ENCODE results near the gene MEF2B.
"Not testable (repeated sequence)": the region's sequence is repeated elsewhere in the genome, so short reads cannot be mapped to it uniquely, and the experiment has no call there.

MEF2B gene

DNA sequence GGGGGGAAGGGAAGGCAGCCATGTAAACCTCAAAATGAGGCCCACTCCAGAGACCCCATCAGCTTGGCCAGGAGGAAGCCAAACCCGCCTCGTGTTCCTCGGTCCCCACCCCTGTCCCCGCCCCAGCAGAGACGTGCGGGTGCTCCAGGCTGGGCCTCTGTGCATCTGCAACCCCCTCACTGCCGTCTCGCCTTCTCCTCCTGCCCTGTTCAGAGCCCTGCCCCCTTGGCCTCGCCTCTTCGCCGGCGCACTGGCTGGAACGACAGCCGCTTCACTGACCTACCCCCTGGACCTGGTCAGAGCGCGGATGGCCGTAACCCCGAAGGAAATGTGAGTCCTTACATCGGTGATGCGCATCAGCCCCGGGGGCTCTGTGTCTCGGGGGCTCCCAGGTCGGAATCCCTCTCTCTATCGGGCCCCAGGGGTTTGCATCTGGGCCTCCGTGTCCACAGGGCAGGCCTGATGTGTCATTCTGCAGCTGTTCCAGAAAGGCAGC is 64.0 kb downstream of the MEF2B start:
- Histone ChIP-seq H4K20me1 (ENCODE audit: insufficient read depth, low read length) (peaks cover 3% of the 10 kb centered on the region; the same call in 1 of the 2 replicates), H3K36me3 (ENCODE audit: insufficient read depth, low read length) (peaks cover 9% of the 10 kb centered on the region; the same call in 1 of the 2 replicates), H3K27me3 (ENCODE audit: insufficient read depth, low read length, poor library complexity) (no peaks in the 10 kb centered on the region), H2AFZ (ENCODE audit: low read depth, low read length) (no peak overlapping the region), H3K9me3 (ENCODE audit: insufficient read depth, low read length, severe bottlenecking) (no peaks in the 10 kb centered on the region), H3K4me3 (ENCODE audit: low read depth in 1 of 2, low read length in 2 of 2) (no peak overlapping the region), H3K9ac (ENCODE audit: low read depth, low read length) (no peak overlapping the region), H3K4me1 (ENCODE audit: insufficient read depth, low read length) (no peaks in the 10 kb centered on the region), H3K4me2 (ENCODE audit: insufficient read depth, low read length) (no peak overlapping the region), H3K27ac (ENCODE audit: low read length) (no peak overlapping the region), H3K79me2 (ENCODE audit: insufficient read depth, low read length) (no peaks in the 10 kb centered on the region)
- ATAC-seq (ENCODE audit: insufficient read depth, low read depth) (no peak), DNase-seq (no peak)
- TF ChIP-seq, protein P1, sequence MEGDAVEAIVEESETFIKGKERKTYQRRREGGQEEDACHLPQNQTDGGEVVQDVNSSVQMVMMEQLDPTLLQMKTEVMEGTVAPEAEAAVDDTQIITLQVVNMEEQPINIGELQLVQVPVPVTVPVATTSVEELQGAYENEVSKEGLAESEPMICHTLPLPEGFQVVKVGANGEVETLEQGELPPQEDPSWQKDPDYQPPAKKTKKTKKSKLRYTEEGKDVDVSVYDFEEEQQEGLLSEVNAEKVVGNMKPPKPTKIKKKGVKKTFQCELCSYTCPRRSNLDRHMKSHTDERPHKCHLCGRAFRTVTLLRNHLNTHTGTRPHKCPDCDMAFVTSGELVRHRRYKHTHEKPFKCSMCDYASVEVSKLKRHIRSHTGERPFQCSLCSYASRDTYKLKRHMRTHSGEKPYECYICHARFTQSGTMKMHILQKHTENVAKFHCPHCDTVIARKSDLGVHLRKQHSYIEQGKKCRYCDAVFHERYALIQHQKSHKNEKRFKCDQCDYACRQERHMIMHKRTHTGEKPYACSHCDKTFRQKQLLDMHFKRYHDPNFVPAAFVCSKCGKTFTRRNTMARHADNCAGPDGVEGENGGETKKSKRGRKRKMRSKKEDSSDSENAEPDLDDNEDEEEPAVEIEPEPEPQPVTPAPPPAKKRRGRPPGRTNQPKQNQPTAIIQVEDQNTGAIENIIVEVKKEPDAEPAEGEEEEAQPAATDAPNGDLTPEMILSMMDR (IDR thresholded peaks at IDR 0.05; ENCODE audit: borderline replicate concordance, extremely low read depth, low read length, poor library complexity, severe bottlenecking): no peak
- no peak for TF ChIP-seq EZH2 (IDR thresholded peaks at IDR 0.05; ENCODE audit: borderline replicate concordance, low read depth, low read length, severe bottlenecking)

DNA sequence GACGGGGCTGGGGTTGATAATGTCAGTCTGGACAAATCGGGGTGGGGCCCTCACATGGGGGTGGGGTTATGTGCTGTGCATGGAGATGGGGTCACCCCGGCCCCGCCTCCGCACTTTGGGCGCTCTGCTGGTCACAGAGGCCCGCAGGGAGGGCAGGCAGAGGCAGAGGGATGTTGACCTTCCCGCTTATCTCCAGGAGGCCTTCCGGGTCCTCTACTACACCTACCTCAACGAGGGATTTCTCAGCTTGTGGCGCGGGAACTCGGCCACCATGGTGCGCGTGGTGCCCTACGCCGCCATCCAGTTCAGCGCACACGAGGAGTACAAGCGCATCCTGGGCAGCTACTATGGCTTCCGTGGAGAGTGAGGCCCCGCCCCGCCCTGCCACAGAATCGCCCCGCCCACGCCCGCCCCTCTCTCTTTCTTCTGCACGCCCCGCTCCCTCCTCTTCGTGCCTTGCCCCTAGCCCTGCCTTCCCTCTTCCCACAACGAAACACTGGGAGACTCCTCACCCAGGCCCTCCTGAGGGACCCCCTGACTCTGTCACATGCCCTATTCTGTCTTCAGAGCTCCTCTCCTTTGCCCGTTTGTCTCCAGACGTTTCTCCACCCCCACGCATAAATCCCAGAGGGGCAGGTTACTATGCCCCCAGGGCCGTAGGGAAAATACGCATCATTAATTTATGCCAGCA is 64.6 kb downstream of the MEF2B start:
- H4K20me1 ChIP-seq (ENCODE audit: insufficient read depth, low read length): peaks cover 3% of the 10 kb centered on the region; the same call in 1 of the 2 replicates
- H2AFZ ChIP-seq (ENCODE audit: low read depth, low read length): no peak overlapping the region
- H3K4me2 ChIP-seq (ENCODE audit: insufficient read depth, low read length): no peak overlapping the region
- H3K36me3 ChIP-seq (ENCODE audit: insufficient read depth, low read length): peaks cover 11% of the 10 kb centered on the region; the same call in 1 of the 2 replicates
- DNase-seq: no peak
- no peak overlapping the region for H3K4me3 ChIP-seq (ENCODE audit: low read depth in 1 of 2, low read length in 2 of 2)
- no peaks in the 10 kb centered on the region for H3K4me1 ChIP-seq (ENCODE audit: insufficient read depth, low read length)
- TF ChIP-seq, protein P1 (IDR thresholded peaks at IDR 0.05; ENCODE audit: borderline replicate concordance, extremely low read depth, low read length, poor library complexity, severe bottlenecking): no peak
- no peak for TF ChIP-seq EZH2 (IDR thresholded peaks at IDR 0.05; ENCODE audit: borderline replicate concordance, low read depth, low read length, severe bottlenecking)
- H3K79me2 ChIP-seq (ENCODE audit: insufficient read depth, low read length): no peaks in the 10 kb centered on the region
- no peaks in the 10 kb centered on the region for H3K9me3 ChIP-seq (ENCODE audit: insufficient read depth, low read length, severe bottlenecking)
- H3K27me3 ChIP-seq (ENCODE audit: insufficient read depth, low read length, poor library complexity): no peaks in the 10 kb centered on the region
- H3K9ac ChIP-seq (ENCODE audit: low read depth, low read length): no peak overlapping the region
- ATAC-seq (ENCODE audit: insufficient read depth, low read depth): no peak
- H3K27ac ChIP-seq (ENCODE audit: low read length): no peak overlapping the region

DNA sequence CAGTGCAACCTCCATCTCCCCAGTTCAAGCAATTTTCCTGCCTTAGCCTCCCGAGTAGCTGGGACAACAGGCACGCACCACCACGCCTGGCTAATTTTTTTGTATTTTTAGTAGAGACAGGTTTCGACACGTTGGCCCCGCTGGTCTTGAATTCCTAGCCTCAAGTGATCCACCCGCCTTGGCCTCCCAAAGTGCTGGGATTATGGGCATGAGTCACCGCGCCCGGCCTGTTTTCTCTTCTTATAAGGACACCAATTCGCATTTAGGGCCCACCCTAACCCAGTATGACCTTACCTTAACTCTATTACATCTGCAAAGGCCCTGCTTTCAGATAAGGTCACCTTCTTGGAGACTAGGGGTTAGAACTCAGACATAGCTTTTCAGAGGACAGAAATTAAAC is 66.9 kb downstream of the MEF2B start:
- Histone ChIP-seq H3K4me3 (ENCODE audit: low read depth in 1 of 2, low read length in 2 of 2) (no peak overlapping the region), H3K4me2 (ENCODE audit: insufficient read depth, low read length) (no peak overlapping the region), H3K4me1 (ENCODE audit: insufficient read depth, low read length) (no peaks in the 10 kb centered on the region), H2AFZ (ENCODE audit: low read depth, low read length) (no peak overlapping the region), H3K27me3 (ENCODE audit: insufficient read depth, low read length, poor library complexity) (no peaks in the 10 kb centered on the region), H3K79me2 (ENCODE audit: insufficient read depth, low read length) (no peaks in the 10 kb centered on the region), H3K36me3 (ENCODE audit: insufficient read depth, low read length) (peaks cover 11% of the 10 kb centered on the region; the same call in 1 of the 2 replicates), H3K9me3 (ENCODE audit: insufficient read depth, low read length, severe bottlenecking) (no peaks in the 10 kb centered on the region), H3K27ac (ENCODE audit: low read length) (no peak overlapping the region), H3K9ac (ENCODE audit: low read depth, low read length) (no peak overlapping the region), H4K20me1 (ENCODE audit: insufficient read depth, low read length) (peaks cover 3% of the 10 kb centered on the region; the same call in 1 of the 2 replicates)
- ATAC-seq (ENCODE audit: insufficient read depth, low read depth) (no peak), DNase-seq (no peak)
- TF ChIP-seq EZH2 (IDR thresholded peaks at IDR 0.05; ENCODE audit: borderline replicate concordance, low read depth, low read length, severe bottlenecking): no peak
- TF ChIP-seq, protein P1 (IDR thresholded peaks at IDR 0.05; ENCODE audit: borderline replicate concordance, extremely low read depth, low read length, poor library complexity, severe bottlenecking): no peak

DNA sequence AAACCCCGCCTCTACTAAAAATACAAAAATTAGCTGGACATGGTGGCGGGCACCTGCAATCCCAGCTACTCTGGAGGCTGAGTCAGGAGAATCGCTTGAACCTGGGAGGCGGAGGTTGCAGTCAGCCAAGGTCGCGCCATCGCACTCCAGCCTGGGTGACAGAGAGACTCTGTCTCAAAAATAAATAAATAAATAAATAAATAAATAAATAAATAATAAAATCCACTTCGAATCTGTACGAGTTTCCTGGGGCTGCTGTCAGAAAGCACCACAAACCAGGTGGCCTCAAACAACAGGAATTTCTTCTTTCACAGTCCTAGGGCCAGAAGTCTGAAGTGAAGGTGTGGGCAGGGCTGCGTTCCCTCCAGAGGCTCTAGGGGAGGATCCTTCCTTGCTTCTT is 67.5 kb downstream of the MEF2B start:
- not testable (repeated sequence) for H3K36me3 ChIP-seq (ENCODE audit: insufficient read depth, low read length); H3K27ac ChIP-seq (ENCODE audit: low read length); DNase-seq; H3K4me1 ChIP-seq (ENCODE audit: insufficient read depth, low read length); H4K20me1 ChIP-seq (ENCODE audit: insufficient read depth, low read length); H3K9me3 ChIP-seq (ENCODE audit: insufficient read depth, low read length, severe bottlenecking); H3K4me2 ChIP-seq (ENCODE audit: insufficient read depth, low read length); H3K79me2 ChIP-seq (ENCODE audit: insufficient read depth, low read length); H3K9ac ChIP-seq (ENCODE audit: low read depth, low read length); H3K27me3 ChIP-seq (ENCODE audit: insufficient read depth, low read length, poor library complexity); H3K4me3 ChIP-seq (ENCODE audit: low read depth in 1 of 2, low read length in 2 of 2); H2AFZ ChIP-seq (ENCODE audit: low read depth, low read length); ATAC-seq (ENCODE audit: insufficient read depth, low read depth)
